Stomach (tissue), 8 donors: ENCODE results near the gene PADI6. TPM values are rescaled to one million over a fixed set of nuclear protein-coding genes. Genes with fewer than 3 reads are reported as not detected.

ENCODE experiments used
- polyA plus RNA-seq, 3 donors: library from polyadenylated mRNA; stranded (reverse); fragments of 200-250 nt; gene quantifications; one replicate each; pipeline ENCODE4 v1.2.3, GENCODE V29; 2013
- total RNA-seq, 5 donors: library from RNA; depleted of rRNA; stranded (reverse); fragments of >200 nt; gene quantifications; one replicate each; pipeline versions ENCODE4 v1.1.0 to v1.2.3, GENCODE V29; 2014 to 2016
- donor health status: healthy with polysubstance abuse.
- donor health status: Bipolar disorder and iron deficiency.
- donor health status: healthy.

The PADI6 gene
- total and polyA plus RNA-seq, 8 donors: not detected

Other genes with a start within 250 kb of the PADI6 start
- under 1 TPM in 1 of 5 donors, not detected in 4; 0.37 TPM for gene PADI1, start 167.1 kb upstream of the PADI6 start, total RNA-seq
- gene PADI1, start 167.1 kb upstream of the PADI6 start, polyA plus RNA-seq: 10 to 100 TPM in 1 of 3 donors, not detected in 2; 98.2 TPM
- gene PADI3, start 123.1 kb upstream of the PADI6 start, total RNA-seq: not detected
- gene PADI3, start 123.1 kb upstream of the PADI6 start, polyA plus RNA-seq: 1 to 10 TPM in 1 of 3 donors, not detected in 2; 5.4 TPM
- under 1 TPM in 1 of 5 donors, not detected in 4; 0.18 TPM for gene PADI4, start 64.0 kb upstream of the PADI6 start, total RNA-seq
- gene PADI4, start 64.0 kb upstream of the PADI6 start, polyA plus RNA-seq: under 1 TPM in 2 of 3 donors, not detected in 1; 0.08 to 0.25 TPM
- gene RCC2, start 67.5 kb downstream of the PADI6 start, total RNA-seq: 10 to 100 TPM; 15.8 to 73.6 (median 35.4) TPM
- 10 to 100 TPM; 16.0 to 29.1 (median 22.9) TPM for gene RCC2, start 67.5 kb downstream of the PADI6 start, polyA plus RNA-seq
- gene ARHGEF10L, start 167.5 kb downstream of the PADI6 start, total RNA-seq: 100 to 1,000 TPM in 2 of 5 donors, 10 to 100 TPM in 3; 24.2 to 329 (median 75.4) TPM
- gene ARHGEF10L, start 167.5 kb downstream of the PADI6 start, polyA plus RNA-seq: 10 to 100 TPM; 15.4 to 49.2 (median 22.5) TPM